HG02973 (cell line): ENCODE measurements around the gene STK10.
A peak's percentile ranks its signal among the peaks of the same experiment; 100 is the strongest.
"Not testable (repeated sequence)": the region's sequence is repeated elsewhere in the genome, so short reads cannot be mapped to it uniquely, and the experiment has no call there.

Experiments
- ATAC-seq: cut with Tn5 transposase; IDR thresholded peaks from one replicate; pipeline ENCODE4 v1.9.1; 2021; ENCODE audit warnings: moderate library complexity; ENCODE audit not compliant: unreplicated experiment

STK10 gene

DNA sequence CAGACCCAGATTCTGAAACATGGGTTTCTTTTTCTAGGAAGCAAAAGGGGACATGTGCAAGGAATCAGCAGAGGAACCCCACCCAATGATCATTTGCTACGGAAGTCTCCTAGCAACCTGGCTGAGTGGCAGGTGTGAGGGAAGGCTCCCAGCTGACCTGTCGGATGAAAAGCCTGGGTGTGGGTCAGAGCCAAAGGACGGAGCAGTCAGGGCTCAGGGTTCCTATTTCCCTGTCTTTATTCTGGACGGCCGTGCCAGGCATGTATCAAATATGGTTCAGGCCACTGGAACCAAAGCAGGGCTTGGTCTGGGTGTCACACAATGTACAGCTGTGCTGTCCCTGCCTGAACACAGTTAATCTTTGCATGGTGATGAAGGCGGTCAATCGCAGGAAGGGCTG, 20.1 kb downstream of the STK10 start:
- no peak for ATAC-seq

- no peak for ATAC-seq
These were observed 21.8 kb downstream of the STK10 start for GRCh38 chr5:172166030-172166826.

- peak; percentile 38 for ATAC-seq
These were observed 22.6 kb downstream of the STK10 start for GRCh38 chr5:172165465-172165864.

- ATAC-seq, result no peak
These were observed 23.2 kb downstream of the STK10 start for GRCh38 chr5:172164769-172165212.

DNA sequence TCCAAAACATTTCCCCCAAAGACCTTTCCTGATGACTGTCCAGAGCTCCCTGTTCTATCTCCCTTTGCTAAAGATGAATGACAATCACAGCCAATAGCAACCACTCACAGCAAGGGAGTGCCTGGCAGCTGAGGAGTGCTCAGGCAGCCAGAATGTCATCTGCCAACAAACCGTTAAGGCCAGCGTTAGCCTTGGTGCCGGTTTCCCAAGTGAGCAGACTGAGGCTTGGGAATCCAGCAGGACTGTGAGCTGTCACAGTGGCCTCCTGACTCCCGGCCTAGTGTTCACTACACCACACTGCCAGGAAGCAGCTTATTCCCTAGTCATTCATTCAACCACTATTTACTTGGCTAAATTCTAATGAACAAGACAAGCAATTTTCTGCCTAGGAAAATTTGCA, 24.7 kb downstream of the STK10 start:
- ATAC-seq, result no peak

GRCh38 chr5:172162987-172163343, 25.1 kb downstream of the STK10 start:
- ATAC-seq, result no peak

GRCh38 chr5:172162323-172162986, 25.6 kb downstream of the STK10 start:
- ATAC-seq, result no peak

DNA sequence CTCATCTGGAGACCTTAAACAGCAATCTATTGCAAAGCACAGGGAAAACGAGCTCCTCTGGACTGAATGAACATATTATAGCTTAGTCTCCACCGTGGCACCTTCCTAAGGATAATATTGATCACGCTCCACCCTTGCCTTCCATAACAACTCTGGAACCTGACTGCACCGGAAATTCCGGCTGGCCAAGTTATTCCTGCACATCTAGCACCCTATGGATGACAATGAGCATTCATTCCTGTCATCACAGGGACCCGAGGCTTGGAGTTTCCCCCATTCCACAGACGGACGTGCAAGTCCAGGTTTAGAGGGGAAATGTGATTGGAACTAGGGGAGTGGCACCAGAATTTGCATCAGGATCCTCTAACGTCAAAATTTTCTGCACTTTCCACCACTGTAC, 27.5 kb downstream of the STK10 start:
- no peak for ATAC-seq

DNA sequence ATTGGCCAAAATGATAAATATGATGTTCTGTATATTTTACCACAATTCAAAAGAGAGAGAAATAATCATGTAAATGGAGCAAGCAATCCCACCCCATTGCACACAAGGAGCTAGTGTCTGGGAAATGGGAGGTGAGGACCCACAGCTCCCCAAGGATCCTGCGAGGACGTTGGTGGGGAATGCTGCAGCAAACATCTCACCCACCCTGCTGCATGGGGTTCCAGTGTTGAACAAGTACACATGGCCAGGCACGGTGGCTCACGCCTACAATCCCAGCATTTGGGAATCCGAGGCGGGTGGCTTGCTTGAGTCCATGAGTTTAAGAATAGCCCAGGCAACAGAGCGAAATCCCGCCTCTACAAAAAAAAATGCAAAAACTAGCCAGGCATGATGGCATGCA, 29.0 kb downstream of the STK10 start:
- no peak for ATAC-seq

DNA sequence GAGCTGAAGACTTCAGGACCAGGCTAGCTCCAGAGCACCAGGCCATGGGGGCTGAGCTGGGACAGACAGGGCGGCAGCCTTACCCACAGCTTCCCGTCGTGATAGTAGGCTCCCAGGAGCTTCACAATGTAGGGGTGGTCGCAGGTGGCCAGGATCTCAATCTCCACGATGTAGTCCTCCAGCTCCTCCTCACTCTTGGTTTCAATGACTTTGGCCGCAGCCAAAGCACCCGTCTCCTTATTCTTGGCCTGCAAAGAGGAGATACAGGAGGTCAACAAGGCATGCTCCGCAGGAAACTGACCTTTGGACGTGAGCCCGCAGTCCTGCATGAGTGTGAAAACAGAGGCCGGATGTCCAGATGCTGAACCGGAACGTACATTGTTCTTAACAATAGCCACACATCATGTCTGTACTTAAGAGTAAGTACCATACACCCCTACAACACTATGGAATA, 31.5 kb downstream of the STK10 start:
- no peak for ATAC-seq

DNA sequence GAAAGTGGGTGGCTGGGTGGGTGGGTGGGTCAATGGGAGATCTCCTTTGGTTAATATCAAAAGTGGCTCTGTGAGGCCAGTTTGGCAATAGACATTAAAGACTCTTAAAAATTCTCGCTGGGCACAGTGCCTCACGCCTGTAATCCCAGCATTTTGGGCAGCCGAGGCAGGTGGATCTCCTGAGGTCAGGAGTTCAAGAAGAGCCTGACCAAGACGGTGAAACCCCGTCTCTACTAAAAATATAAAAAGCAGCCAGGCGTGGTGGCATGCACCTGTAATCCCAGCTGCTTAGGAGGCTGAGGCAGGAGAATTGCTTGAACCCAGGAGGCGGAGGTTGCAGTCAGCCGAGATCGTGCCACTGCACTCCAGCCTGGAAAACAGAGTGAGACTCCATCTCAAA, 32.9 kb downstream of the STK10 start:
- not testable (repeated sequence) for ATAC-seq

GRCh38 chr5:172153695-172154094, 34.3 kb downstream of the STK10 start:
- ATAC-seq, result no peak

DNA sequence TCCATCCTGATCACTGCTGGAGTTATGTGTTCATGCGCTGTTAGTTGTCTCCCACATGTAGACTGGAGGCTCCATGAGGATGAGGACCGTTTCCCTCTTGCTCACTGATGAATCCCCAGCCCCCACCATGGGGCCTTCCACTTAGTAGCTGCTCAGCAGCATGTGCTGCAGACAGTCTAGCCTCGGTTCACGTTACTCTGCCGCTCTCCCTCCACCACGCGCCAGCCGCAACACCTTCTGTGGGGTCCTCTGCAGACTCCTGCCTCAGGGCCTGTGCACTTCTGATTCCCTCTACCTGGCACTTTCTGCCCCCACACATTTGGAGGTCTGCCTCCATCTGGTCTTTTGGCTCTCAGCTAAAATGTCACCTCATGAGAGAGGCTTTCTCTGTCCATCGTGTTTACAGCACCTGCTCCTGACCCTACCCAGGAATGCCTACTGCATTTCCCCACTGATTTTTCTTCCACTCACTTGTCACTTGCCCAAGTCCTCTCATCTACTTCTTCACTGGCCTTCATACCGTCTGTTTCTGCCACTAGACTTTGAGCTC, 36.3 kb downstream of the STK10 start:
- ATAC-seq, result no peak

DNA sequence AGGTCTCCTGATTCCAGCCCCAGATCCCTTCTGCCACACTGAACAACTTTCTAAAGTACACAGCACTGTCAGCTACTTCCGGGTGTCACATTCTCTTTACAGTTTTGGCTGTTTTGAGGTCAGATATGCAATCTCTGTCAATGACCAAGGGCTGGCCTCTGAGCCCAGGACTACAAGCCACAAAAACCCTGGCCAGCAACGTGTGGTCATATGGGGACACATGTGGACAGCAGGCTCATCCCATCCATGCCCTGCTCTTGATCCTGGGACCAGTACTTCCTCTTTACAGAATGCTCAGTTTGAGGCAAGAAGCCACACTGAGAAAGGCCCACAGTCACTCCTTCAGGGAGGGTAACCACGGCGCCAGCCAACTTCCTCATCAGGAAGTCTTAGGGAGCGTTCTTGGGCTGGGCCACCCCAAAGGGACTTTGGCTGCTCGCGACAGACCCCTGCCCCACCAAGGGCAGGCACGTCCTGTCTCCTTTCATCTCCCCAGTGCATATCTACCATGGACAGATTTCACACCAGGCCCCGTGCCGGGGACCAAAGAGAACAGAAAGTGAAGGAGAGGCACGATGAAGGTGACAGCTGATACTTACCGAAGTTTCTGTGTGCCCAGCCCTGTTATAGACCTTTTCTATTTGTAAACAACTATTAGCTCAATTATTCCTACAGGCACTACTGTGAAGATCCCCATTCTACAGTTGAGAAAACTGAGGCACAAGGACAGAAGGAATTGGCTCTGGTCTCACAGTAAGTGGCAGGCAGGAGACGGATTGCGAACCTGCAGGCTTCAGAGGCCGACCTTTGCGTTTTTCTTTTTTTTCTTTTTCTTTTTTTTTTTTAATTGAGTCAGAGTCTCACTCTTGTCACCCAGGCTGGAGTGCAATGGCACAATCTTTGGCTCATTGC, 37.3 kb downstream of the STK10 start:
- peak; percentile 62 for ATAC-seq

GRCh38 chr5:172149481-172149880, 38.5 kb downstream of the STK10 start:
- not testable (repeated sequence) for ATAC-seq

GRCh38 chr5:172149073-172149472, 39.0 kb downstream of the STK10 start:
- no peak for ATAC-seq

DNA sequence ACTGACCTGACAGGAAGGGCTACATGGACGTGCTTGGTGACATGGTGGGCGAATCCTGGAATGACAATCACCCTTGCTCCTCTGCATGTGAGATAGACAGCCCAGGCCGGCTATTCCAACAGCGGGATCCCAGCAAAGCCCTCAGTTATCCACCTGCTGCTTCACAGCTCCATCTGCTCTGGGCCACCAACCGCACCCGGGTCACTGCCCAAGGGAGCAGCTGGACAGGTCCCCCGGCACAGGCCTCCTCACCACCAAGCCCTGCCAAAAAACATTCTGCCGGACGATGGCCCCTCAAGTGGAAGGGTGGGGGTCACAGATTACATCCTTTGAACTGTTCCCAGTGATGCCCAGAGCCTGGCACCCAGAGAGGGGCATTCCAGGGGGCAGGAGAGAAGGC, 39.6 kb downstream of the STK10 start:
- no peak for ATAC-seq

DNA sequence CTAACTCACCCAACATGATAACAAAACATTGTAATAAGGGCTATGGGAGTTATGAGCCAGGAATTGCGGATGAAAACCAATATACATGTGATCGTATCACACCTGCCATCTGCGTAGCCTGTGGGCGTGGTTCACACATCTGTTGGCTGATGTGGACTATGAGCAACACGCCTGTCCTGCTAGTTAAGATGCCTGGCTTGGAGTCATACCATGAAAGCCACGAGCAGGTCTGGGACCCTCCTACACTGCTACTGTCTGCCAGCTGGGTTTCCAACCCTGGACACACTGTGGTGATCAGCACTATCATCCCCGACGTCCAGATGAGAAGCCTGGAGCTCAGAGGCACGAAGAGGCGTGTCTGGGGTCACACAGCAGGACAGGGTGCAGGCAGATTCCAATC, 40.2 kb downstream of the STK10 start:
- ATAC-seq, result no peak

- no peak for ATAC-seq
These were observed 41.3 kb downstream of the STK10 start for GRCh38 chr5:172146748-172147092.

DNA sequence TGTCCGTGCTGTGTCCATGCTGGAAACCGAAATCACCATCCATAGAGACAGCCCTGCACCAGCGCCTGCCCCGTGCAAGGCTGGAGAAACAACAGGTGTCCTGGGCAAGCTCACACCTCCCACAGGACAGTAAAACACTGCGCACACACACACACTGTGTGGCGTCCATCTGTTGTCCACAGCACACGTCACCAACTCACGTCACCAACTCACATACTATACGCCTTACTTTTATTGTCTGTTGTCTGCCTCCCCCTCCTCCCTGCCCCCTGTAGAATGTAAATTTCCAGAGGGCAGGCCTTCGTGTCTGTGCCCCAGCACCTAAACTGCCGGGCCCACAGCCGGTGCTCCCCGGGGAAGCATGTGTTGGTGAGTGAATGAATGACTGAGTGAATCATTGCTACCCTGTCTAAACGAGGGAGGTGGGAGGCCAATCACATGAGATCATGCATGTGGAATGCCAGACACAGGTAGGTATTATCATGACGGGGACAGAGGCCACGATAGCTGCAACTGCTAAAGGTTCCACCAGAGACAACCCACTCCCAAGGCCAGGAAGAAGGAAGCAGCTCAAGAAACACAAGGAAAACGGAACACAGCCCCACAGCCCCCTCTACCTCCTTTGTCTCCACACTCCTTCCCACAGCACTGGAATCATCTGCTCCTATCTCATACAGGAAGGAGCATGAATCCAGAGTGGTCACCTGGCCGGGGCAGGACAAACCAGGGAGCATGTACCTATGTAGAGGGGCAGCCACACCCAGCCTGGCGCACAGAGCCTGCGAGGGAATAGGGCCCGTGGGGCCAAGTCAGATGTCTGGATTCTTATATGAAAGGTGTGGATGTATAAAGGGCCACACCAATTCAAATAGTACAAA, 41.9 kb downstream of the STK10 start:
- ATAC-seq, result no peak
